Stimulated activated CD8-positive, alpha-beta memory T cell treated with anti-CD3 and anti-CD28 coated beads, Interleukin-7, amount 100 ng/mL, for 24 hours (primary cell): ENCODE results near the gene NCLN.
"Not testable (repeated sequence)": the region's sequence is repeated elsewhere in the genome, so short reads cannot be mapped to it uniquely, and the experiment has no call there.

Experiments used
- DNase-seq: peaks from one replicate; pipeline ENCODE4 v3.0.0-alpha.2; 2020; ENCODE audit warnings: low read depth

Gene NCLN

GRCh38 chr19:3154957-3155736 is 30.6 kb upstream of the NCLN start:
- peak; percentile 64 for DNase-seq

DNA sequence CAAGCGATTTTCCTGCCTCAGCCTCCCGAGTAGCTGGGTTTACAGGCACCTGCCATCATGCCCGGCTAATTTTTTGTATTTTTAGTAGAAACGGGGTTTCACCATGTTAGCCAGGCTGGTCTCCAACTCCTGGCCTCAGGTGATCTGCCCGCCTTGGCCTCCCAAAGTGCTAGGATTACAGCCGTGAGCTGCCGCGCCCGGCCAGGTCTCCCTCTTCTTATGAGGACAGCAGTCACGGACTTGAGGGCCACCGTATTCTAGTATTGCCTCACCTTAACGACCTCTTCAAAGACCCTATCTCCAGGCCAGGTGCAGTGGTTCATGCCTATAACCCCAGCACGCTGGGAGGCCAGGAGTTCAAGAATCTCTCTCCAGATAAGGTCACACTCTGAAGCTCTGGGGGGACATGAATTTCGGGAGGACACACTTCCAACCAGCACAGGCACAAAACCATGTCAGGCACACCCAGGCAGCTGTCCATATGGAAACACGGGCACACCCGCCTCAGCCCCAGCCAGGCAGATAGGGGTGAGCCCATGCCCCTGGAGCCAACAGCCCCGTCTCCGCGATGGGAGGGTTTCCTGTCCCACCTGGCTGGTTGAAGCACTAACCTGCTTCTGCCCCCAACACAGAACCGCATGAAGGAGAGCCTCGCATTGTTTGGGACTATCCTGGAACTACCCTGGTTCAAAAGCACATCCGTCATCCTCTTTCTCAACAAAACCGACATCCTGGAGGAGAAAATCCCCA is 28.5 kb upstream of the NCLN start:
- DNase-seq, result no peak

DNA sequence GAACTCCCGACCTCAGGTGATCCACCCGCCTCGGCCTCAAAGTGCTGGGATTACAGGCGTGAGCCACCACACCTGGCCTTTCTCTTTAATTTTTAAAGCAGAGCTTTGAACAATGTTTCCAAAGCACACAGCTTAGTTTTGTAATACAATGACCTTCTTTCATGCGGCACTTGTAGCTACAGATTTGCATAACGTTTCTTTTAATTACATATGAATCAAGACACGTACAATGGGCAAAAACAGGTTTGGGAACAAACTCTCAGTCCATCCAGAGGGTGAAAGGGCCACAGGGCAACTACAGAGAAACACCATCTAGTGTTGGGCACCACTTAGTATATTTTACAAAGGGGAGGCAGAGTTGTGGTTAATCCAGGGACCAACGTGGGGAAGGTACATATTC is 26.2 kb upstream of the NCLN start:
- DNase-seq, result no peak

GRCh38 chr19:3160219-3160618 is 25.5 kb upstream of the NCLN start:
- DNase-seq, result no peak

- no peak for DNase-seq
These were observed 24.3 kb upstream of the NCLN start for GRCh38 chr19:3161453-3161852.

DNA sequence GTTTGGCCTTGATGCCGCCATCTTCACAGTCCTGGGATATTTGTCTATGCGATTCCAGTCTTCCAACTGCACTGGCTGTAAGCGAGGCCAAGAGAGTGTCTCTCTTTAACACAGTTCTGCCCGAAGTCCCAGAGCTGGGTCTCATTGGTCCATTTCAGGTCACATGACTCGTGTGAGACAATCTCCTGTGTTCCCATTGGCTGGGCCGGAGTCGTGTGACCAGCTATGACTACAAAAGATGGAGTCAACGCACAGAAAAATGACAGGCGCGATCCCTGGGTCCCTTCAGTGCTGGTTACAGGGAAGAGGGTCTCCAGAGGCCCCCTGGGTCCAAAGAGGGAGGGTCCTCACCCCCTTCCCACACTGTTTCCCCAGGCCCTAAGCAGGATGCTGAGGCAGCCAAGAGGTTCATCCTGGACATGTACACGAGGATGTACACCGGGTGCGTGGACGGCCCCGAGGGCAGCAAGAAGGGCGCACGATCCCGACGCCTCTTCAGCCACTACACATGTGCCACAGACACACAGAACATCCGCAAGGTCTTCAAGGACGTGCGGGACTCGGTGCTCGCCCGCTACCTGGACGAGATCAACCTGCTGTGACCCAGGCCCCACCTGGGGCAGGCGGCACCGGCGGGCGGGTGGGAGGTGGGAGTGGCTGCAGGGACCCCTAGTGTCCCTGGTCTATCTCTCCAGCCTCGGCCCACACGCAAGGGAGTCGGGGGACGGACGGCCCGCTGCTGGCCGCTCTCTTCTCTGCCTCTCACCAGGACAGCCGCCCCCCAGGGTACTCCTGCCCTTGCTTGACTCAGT is 23.1 kb upstream of the NCLN start:
- no peak for DNase-seq

GRCh38 chr19:3163230-3163886 is 22.4 kb upstream of the NCLN start:
- peak; percentile 38 for DNase-seq

GRCh38 chr19:3163943-3164342 is 21.8 kb upstream of the NCLN start:
- no peak for DNase-seq

GRCh38 chr19:3167533-3168272 is 18.0 kb upstream of the NCLN start:
- DNase-seq, result no peak

GRCh38 chr19:3171894-3172672 is 13.6 kb upstream of the NCLN start:
- no peak for DNase-seq

DNA sequence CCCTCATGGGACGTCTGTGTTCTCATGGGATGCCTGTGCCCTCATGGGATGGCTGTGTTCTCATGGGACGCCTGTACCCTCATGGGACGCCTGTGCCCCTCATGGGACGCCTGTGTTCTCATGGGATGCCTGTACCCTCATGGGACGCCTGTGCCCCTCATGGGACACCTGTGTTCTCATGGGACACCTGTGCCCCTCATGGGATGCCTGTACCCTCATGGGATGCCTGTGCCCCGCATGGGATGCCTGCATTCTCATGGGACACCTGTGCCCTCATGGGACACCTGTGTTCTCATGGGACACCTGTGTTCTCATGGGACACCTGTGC is 13.1 kb upstream of the NCLN start:
- DNase-seq, result not testable (repeated sequence)

DNA sequence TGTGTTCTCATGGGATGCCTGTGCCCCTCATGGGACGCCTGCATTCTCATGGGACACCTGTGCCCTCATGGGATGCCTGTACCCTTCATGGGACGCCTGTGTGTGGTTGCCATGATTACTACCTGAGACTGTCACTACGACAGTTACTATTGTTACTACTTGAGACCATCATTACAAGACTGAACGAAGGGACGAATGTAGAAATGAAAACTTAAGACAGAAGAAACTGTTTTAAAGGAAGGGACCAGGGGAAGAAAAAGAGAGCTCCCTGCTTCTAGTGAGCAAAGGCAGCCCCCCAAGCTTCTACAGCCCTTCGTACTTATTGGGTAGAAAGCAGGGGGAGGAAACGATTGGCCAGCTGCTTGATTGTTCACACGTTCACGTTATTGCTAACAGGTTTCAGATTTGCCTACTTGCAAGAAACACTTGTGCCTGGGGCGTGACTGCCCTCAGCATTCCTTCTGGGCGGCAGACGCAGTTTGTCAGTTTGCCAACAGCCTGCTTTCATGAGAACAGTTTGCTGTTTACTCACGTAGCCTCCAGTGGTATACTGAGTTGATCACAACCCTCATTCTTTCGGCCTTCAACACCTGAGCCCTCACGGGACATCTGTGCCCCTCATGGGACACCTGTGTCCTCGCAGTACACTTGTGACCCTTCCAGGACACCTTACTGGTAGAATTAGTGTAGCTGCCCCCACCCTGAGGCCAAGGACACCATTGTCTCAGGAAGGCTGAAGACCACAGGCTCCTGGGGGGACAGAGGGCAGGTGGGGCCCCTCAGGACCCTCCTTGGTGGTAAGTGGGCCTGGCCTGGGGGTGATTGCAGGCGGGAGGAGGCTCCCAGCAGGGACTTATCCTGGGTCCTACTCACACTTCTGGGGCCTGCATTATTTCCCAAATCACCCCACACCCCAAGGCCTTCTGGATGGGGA is 9.7 kb upstream of the NCLN start:
- no peak for DNase-seq

GRCh38 chr19:3176715-3177501 is 8.8 kb upstream of the NCLN start:
- peak; percentile 37 for DNase-seq

- DNase-seq, result peak; percentile 23
These were observed 7.3 kb upstream of the NCLN start, which contains the start of gene S1PR4 for GRCh38 chr19:3178377-3178972. TSS of gene S1PR4 (plus strand) at chr19:3178769. CDS start at chr19:3178793, 24 bp downstream.

DNA sequence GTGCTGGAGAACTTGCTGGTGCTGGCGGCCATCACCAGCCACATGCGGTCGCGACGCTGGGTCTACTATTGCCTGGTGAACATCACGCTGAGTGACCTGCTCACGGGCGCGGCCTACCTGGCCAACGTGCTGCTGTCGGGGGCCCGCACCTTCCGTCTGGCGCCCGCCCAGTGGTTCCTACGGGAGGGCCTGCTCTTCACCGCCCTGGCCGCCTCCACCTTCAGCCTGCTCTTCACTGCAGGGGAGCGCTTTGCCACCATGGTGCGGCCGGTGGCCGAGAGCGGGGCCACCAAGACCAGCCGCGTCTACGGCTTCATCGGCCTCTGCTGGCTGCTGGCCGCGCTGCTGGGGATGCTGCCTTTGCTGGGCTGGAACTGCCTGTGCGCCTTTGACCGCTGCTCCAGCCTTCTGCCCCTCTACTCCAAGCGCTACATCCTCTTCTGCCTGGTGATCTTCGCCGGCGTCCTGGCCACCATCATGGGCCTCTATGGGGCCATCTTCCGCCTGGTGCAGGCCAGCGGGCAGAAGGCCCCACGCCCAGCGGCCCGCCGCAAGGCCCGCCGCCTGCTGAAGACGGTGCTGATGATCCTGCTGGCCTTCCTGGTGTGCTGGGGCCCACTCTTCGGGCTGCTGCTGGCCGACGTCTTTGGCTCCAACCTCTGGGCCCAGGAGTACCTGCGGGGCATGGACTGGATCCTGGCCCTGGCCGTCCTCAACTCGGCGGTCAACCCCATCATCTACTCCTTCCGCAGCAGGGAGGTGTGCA is 6.6 kb upstream of the NCLN start:
- no peak for DNase-seq

- no peak for DNase-seq
These were observed 5.9 kb upstream of the NCLN start for GRCh38 chr19:3179739-3180293.
